ENCODE data around the gene TRIP4. TPM values are rescaled to one million over a fixed set of nuclear protein-coding genes. Genes with fewer than 3 reads are reported as not detected.
"Not testable (repeated sequence)": the region's sequence is repeated elsewhere in the genome, so short reads cannot be mapped to it uniquely, and the experiment has no call there.

TRIP4 gene
- total RNA-seq, 4 donors from 2014 or later = 1.9 to 5.3 (median 3.4) TPM

DNA sequence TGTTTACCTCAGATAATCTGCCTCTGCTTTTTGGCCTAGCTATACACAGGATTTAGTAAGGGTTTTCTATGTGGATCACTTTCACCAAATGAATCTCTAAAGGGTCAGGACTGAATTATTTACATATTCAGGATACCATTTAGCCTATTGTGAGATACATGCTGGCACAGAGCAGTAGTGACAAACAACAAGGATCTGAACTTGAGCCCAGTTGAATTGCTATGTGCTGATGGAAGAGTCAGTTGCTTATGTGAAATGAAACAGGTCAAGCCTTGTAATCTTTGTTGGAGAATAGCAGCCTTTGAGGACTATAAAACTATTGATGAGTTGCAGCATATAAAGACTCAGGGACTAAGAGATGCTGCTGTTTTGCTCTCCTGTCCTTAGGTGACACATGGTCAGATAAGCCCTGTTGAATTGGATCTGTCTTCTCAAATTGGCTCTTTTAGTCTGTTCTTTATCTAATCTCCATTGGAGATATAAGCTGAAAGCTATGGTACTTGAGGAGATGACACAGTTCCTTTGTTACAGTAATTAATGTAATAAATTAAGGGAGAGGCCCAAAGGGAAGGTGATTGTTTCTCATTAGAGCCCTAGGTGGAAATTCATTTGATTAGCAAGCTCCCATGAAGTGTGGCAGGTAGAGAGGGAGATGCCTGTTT lies 103.1 kb downstream of the TRIP4 start:
- H3K4me3 ChIP-seq = no peak overlapping the region
- peaks cover 0 to 3% of the 10 kb centered on the region in 2 donors for H3K4me1 ChIP-seq
- H3K27ac ChIP-seq = no peak overlapping the region
- in situ Hi-C loops (cut with MboI; ENCODE audit: low sequenced_read_pairs in 4 of 4) (no loop called here), intact Hi-C loops (cut with DNase I; ENCODE audit: low total_unique reads) (no loop called here)
- H3K9me3 ChIP-seq = no peaks in the 10 kb centered on the region
- no peaks in the 10 kb centered on the region for H3K36me3 ChIP-seq
- DNase-seq (no peak), ATAC-seq (no peak)
- TF ChIP-seq POLR2A (IDR thresholded peaks at IDR 0.05) = no peak
- TF ChIP-seq, protein P1, sequence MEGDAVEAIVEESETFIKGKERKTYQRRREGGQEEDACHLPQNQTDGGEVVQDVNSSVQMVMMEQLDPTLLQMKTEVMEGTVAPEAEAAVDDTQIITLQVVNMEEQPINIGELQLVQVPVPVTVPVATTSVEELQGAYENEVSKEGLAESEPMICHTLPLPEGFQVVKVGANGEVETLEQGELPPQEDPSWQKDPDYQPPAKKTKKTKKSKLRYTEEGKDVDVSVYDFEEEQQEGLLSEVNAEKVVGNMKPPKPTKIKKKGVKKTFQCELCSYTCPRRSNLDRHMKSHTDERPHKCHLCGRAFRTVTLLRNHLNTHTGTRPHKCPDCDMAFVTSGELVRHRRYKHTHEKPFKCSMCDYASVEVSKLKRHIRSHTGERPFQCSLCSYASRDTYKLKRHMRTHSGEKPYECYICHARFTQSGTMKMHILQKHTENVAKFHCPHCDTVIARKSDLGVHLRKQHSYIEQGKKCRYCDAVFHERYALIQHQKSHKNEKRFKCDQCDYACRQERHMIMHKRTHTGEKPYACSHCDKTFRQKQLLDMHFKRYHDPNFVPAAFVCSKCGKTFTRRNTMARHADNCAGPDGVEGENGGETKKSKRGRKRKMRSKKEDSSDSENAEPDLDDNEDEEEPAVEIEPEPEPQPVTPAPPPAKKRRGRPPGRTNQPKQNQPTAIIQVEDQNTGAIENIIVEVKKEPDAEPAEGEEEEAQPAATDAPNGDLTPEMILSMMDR (IDR thresholded peaks at IDR 0.05 in 4 of 5, conservative IDR thresholded peaks at IDR 0.05 in 1 of 5) = no peak
- no peaks in the 10 kb centered on the region for H3K27me3 ChIP-seq

DNA sequence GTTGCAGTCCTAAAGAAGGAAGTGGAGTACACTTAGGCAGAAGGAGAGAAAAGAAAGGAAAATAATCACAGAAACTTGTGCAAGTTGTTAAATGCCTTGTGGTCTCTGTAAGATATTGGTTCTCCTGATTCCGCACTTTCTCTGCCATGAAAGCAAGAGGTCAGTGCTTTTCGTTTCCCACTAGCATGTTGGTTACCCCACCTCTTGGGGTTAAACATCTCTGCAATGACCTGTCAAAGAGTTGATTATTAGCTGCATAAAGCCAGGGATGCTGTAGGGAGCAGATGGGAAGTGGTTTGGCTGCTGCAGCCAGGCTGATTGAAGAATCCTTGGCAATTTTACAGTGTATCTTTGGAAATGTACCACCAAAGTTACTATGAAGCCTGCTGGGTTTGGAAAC lies 106.0 kb downstream of the TRIP4 start:
- no peak overlapping the region for H3K4me3 ChIP-seq

DNA sequence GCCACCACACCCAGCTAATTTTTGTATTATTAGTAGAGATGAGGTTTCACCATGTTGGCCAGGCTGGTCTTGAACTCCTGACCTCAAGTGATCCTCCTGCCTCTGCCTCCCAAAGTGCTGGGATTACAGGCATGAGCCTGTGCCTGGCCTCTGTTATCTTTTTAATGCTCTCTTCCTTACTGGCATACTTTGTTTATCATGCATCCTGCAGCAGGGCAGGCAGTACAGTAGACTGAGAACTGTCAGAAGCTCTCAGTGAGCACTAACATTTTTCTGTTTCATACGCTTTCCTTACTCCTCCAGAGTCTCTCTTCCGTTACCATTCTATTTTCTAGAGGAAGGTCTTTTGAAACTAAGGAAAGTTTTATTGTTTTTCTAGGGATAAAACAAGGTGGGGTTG lies 108.3 kb downstream of the TRIP4 start:
- in situ Hi-C loops (cut with MboI; ENCODE audit: low sequenced_read_pairs in 4 of 4); DNase-seq; H3K9me3 ChIP-seq; H3K36me3 ChIP-seq; ATAC-seq; H3K27me3 ChIP-seq; H3K27ac ChIP-seq; intact Hi-C loops (cut with DNase I; ENCODE audit: low total_unique reads); H3K4me3 ChIP-seq: not testable (repeated sequence)
- peaks cover 10 to 11% of the 10 kb centered on the region in 2 donors for H3K4me1 ChIP-seq

More for the DNA sequence above, 106.0 kb downstream of the TRIP4 start:
- H3K4me1 ChIP-seq = peaks cover 0 to 3% of the 10 kb centered on the region in 2 donors
- in situ Hi-C loops (cut with MboI; ENCODE audit: low sequenced_read_pairs in 4 of 4) (no loop called here), intact Hi-C loops (cut with DNase I; ENCODE audit: low total_unique reads) (no loop called here)
- H3K9me3 ChIP-seq = no peaks in the 10 kb centered on the region
- DNase-seq (no peak), ATAC-seq (no peak)
- H3K27me3 ChIP-seq = no peaks in the 10 kb centered on the region
- no peaks in the 10 kb centered on the region for H3K36me3 ChIP-seq
- no peak overlapping the region for H3K27ac ChIP-seq
- TF ChIP-seq POLR2A (IDR thresholded peaks at IDR 0.05) = no peak
- TF ChIP-seq, protein P1 (IDR thresholded peaks at IDR 0.05 in 4 of 5, conservative IDR thresholded peaks at IDR 0.05 in 1 of 5) = no peak

DNA sequence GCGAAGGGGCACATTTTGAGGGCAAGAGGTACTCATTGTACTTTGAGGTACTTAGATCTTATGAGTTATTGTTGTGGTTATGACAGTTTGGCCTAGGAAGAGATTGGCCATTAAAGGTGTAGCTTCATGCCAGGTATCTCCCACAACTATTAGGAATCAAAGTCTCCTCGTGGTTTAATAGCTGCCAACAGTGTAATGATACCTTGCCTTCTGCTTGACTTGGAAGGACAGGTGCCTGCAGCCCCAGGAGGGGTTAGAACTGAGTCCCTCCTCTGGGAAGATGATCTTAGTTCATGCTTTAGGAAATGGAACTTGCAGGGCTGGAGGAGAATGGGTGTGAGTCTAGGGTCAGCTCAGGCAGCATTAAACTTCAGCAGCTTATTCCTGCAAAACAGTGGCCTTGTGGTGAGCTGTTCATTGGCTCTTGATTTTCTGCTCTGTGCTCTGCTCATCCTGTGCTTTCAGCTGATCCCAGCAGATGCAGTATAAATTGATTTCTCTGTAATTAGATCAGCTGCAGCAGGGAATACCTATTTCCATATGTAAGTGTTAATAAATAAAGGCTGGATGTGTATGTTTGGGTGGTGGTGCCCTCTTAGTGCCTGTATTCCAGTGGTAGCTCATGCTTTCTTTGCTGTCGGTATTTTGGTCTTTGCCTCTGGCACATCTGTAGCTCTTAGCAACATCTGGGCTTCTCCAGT lies 113.2 kb downstream of the TRIP4 start:
- no peak overlapping the region for H3K4me3 ChIP-seq
- DNase-seq (no peak), ATAC-seq (no peak)
- peaks cover 19 to 36% of the 10 kb centered on the region in 2 donors for H3K4me1 ChIP-seq
- no peak overlapping the region for H3K27ac ChIP-seq
- H3K36me3 ChIP-seq = peaks cover 0 to 9% of the 10 kb centered on the region in 2 donors
- H3K27me3 ChIP-seq = no peaks in the 10 kb centered on the region
- intact Hi-C loops (cut with DNase I; ENCODE audit: low total_unique reads) (no loop called here), in situ Hi-C loops (cut with MboI; ENCODE audit: low sequenced_read_pairs in 4 of 4) (no loop called here)
- no peaks in the 10 kb centered on the region for H3K9me3 ChIP-seq
- TF ChIP-seq, protein P1 (IDR thresholded peaks at IDR 0.05 in 4 of 5, conservative IDR thresholded peaks at IDR 0.05 in 1 of 5) = no peak
- no peak for TF ChIP-seq POLR2A (IDR thresholded peaks at IDR 0.05)

GRCh38 chr15:64501396-64501715 lies 113.7 kb downstream of the TRIP4 start:
- intact Hi-C loops (cut with DNase I; ENCODE audit: low total_unique reads) = no loop called here

More at GRCh38 chr15:64501396-64501715, 113.7 kb downstream of the TRIP4 start:
- peaks cover 19 to 36% of the 10 kb centered on the region in 2 donors for H3K4me1 ChIP-seq
- TF ChIP-seq POLR2A (IDR thresholded peaks at IDR 0.05) = no peak
- TF ChIP-seq, protein P1 (IDR thresholded peaks at IDR 0.05 in 4 of 5, conservative IDR thresholded peaks at IDR 0.05 in 1 of 5) = no peak
- H3K36me3 ChIP-seq = peaks cover 0 to 9% of the 10 kb centered on the region in 2 donors
- H3K27ac ChIP-seq = no peak overlapping the region
- in situ Hi-C loops (cut with MboI; ENCODE audit: low sequenced_read_pairs in 4 of 4) = no loop called here
- H3K27me3 ChIP-seq = no peaks in the 10 kb centered on the region
- H3K4me3 ChIP-seq = no peak overlapping the region
- no peak for DNase-seq
- no peak for ATAC-seq
- H3K9me3 ChIP-seq = no peaks in the 10 kb centered on the region

Data from gastrocnemius medialis (tissue), 4 donors.